Vagina (tissue), 2 donors: Measurements from ENCODE around the gene NHLRC1. TPM values are rescaled to one million over a fixed set of nuclear protein-coding genes. Genes with fewer than 3 reads are reported as not detected.

ENCODE experiments used
- DNase-seq, 2 donors: peaks; one replicate each; pipeline ENCODE4 v3.0.0-alpha.2; 2017; ENCODE audit errors: extremely low spot score in 2 of 2
- H3K27ac ChIP-seq: fragments of 200-600 bp; sonication (generic); one replicate; pipeline ENCODE4 v1.5.1; 2019
- H3K27me3 ChIP-seq: fragments of 200-600 bp; sonication (generic); one replicate; pipeline ENCODE4 v1.5.1; 2019
- H3K36me3 ChIP-seq, 2 donors: fragments of 200-600 bp; sonication (generic); one replicate each; pipeline ENCODE4 v1.5.1; 2017 to 2019
- H3K4me1 ChIP-seq: fragments of 200-600 bp; sonication (generic); one replicate; pipeline ENCODE4 v1.5.1; 2019
- H3K4me3 ChIP-seq, 2 donors: fragments of 200-600 bp; sonication (generic); 1 replicate in 1 of 2; 2 replicates in 1 of 2; pipeline ENCODE4 v1.5.1; 2016 to 2019
- H3K9me3 ChIP-seq: fragments of 200-600 bp; sonication (generic); one replicate; pipeline ENCODE4 v1.5.1; 2019
- CTCF ChIP-seq, 3 experiments: fragments of 450-650 bp in 2 of 3; fragments of 200-600 bp in 1 of 3; sonication (generic) in 1 of 3; IDR thresholded peaks; one replicate each; pipeline ENCODE4 v1.5.1; 2017 to 2019; ENCODE audit warnings: antibody characterized with exemption in 3 of 3, mild to moderate bottlenecking in 2 of 3, moderate library complexity in 2 of 3
- POLR2A ChIP-seq, 2 donors: fragments of 450-650 bp; IDR thresholded peaks; one replicate each; pipeline ENCODE4 v1.6.1; 2017; ENCODE audit warnings: antibody characterized with exemption in 2 of 2, mild to moderate bottlenecking in 2 of 2, moderate library complexity in 2 of 2
- POLR2AphosphoS5 ChIP-seq, 2 donors: sonication (generic); formaldehyde crosslinking; IDR thresholded peaks; one replicate each; pipeline ENCODE4 v1.9.0; 2017; ENCODE audit warnings: antibody characterized with exemption in 2 of 2, mild to moderate bottlenecking in 2 of 2, low read depth in 1 of 2; ENCODE audit not compliant: insufficient read depth in 1 of 2
- intact Hi-C: fragments of 100-400 bp; cut with DNase I; formaldehyde crosslinking; loops from one replicate; pipeline ENCODE4 v1.15.1; 2023
- total RNA-seq: library from RNA; depleted of rRNA; stranded (reverse); fragments of >200 nt; gene quantifications from one replicate; pipeline ENCODE4 v1.2.3, GENCODE V29; 2016

Gene NHLRC1
- total RNA-seq, 1 donor from 2014 or later, result 0.74 TPM

- H3K4me3 ChIP-seq, result no peak overlapping the region
- no peaks in the 10 kb centered on the region for H3K27me3 ChIP-seq
- intact Hi-C loops, result no loop called here
- H3K9me3 ChIP-seq, result no peaks in the 10 kb centered on the region
- no peak overlapping the region for H3K27ac ChIP-seq
- no peak for TF ChIP-seq POLR2AphosphoS5 (IDR thresholded peaks at IDR 0.05; ENCODE audit: insufficient read depth in 1 of 2, low read depth in 1 of 2)
- DNase-seq, result no peak
- H3K4me1 ChIP-seq, result no peaks in the 10 kb centered on the region
- peaks cover 0 to 16% of the 10 kb centered on the region in 2 donors for H3K36me3 ChIP-seq
These were observed 9.9 kb upstream of the NHLRC1 start for GRCh38 chr6:18132346-18132745.

- intact Hi-C loops, result loop anchor here (10.0 kb wide), 2 partner anchors 131 to 291 kb away; no protein-coding TSS in a partner anchor
- no peak for DNase-seq
- H3K27me3 ChIP-seq, result no peaks in the 10 kb centered on the region
- TF ChIP-seq CTCF (IDR thresholded peaks at IDR 0.05) (no peak), POLR2AphosphoS5 (IDR thresholded peaks at IDR 0.05; ENCODE audit: insufficient read depth in 1 of 2, low read depth in 1 of 2) (no peak), POLR2A (IDR thresholded peaks at IDR 0.05) (no peak)
- H3K36me3 ChIP-seq, result no peaks in the 10 kb centered on the region
- no peak overlapping the region for H3K27ac ChIP-seq
- no peak overlapping the region for H3K4me3 ChIP-seq
- peaks cover 14% of the 10 kb centered on the region for H3K4me1 ChIP-seq
- H3K9me3 ChIP-seq, result no peaks in the 10 kb centered on the region
These were observed 3.6 kb upstream of the NHLRC1 start for GRCh38 chr6:18126121-18126520.

- Histone ChIP-seq H3K27ac (peak overlapping the region; percentile 65), H3K36me3 (no peaks in the 10 kb centered on the region), H3K4me1 (peaks cover 14% of the 10 kb centered on the region), H3K4me3 (peak overlapping the region; percentile 63 to 67), H3K27me3 (no peaks in the 10 kb centered on the region), H3K9me3 (no peaks in the 10 kb centered on the region)
- TF ChIP-seq POLR2AphosphoS5 (IDR thresholded peaks at IDR 0.05; ENCODE audit: insufficient read depth in 1 of 2, low read depth in 1 of 2), result no peak
- no peak for TF ChIP-seq CTCF (IDR thresholded peaks at IDR 0.05)
- TF ChIP-seq POLR2A (IDR thresholded peaks at IDR 0.05), result no peak
- intact Hi-C loops, result loop anchor here (10.0 kb wide), 2 partner anchors 127 to 287 kb away; no protein-coding TSS in a partner anchor
- no peak for DNase-seq
These were observed 823 bp downstream of the NHLRC1 start for GRCh38 chr6:18121580-18122127.

- no peaks in the 10 kb centered on the region for H3K36me3 ChIP-seq
These were observed 3.2 kb downstream of the NHLRC1 start for GRCh38 chr6:18119236-18119635.

GRCh38 chr6:18118330-18118729 is 4.1 kb downstream of the NHLRC1 start:
- no peaks in the 10 kb centered on the region for H3K9me3 ChIP-seq
- H3K4me3 ChIP-seq, result no peak overlapping the region
- H3K27ac ChIP-seq, result no peak overlapping the region
- TF ChIP-seq POLR2AphosphoS5 (IDR thresholded peaks at IDR 0.05; ENCODE audit: insufficient read depth in 1 of 2, low read depth in 1 of 2) (no peak), POLR2A (IDR thresholded peaks at IDR 0.05) (no peak), CTCF (IDR thresholded peaks at IDR 0.05) (no peak)
- intact Hi-C loops, result no loop called here
- peaks cover 14% of the 10 kb centered on the region for H3K4me1 ChIP-seq
- no peaks in the 10 kb centered on the region for H3K27me3 ChIP-seq
- DNase-seq, result no peak
- H3K36me3 ChIP-seq, result no peaks in the 10 kb centered on the region

More at GRCh38 chr6:18119236-18119635, 3.2 kb downstream of the NHLRC1 start:
- Histone ChIP-seq H3K27me3 (no peaks in the 10 kb centered on the region), H3K9me3 (no peaks in the 10 kb centered on the region), H3K27ac (no peak overlapping the region), H3K4me1 (peaks cover 14% of the 10 kb centered on the region), H3K4me3 (no peak overlapping the region)
- TF ChIP-seq POLR2A (IDR thresholded peaks at IDR 0.05) (no peak), POLR2AphosphoS5 (IDR thresholded peaks at IDR 0.05; ENCODE audit: insufficient read depth in 1 of 2, low read depth in 1 of 2) (no peak), CTCF (IDR thresholded peaks at IDR 0.05) (no peak)
- DNase-seq, result no peak
- intact Hi-C loops, result no loop called here
